ENCODE results near the gene HCST. TPM values are rescaled to one million over a fixed set of nuclear protein-coding genes. Genes with fewer than 3 reads are reported as not detected.

HCST gene
- total RNA-seq, 4 donors from 2014 or later, result 8.3 TPM; not detected in 3

DNA sequence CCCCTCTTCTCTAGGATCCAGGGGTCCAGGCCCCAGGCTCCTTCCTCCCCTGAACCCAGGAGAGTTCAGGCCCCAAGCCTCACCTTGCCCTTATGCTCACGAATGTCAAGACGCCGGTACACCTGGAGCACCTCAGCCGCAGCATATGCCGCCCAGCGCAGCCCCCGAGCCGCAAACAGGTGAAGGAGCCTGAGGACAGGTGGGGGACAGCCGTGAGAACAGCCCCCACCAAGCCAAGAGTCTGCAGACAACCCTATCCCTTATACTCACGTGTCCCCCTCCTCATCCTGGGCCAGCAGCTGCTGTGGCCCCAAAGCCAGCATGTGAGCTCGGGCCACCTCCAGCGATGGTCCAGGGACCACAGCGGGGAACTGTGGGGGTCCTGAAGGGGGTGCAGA, 5.7 kb upstream of the HCST start:
- Histone ChIP-seq H3K27ac (no peak overlapping the region), H3K4me1 (peaks cover 32% of the 10 kb centered on the region), H3K27me3 (no peaks in the 10 kb centered on the region), H3K9me3 (no peaks in the 10 kb centered on the region), H3K4me3 (no peak overlapping the region), H3K36me3 (peaks cover 53% of the 10 kb centered on the region)
- WGBS, result 86% methylated on average over 13 of the region's 13 CpGs
- no peak for TF ChIP-seq POLR2A (IDR thresholded peaks at IDR 0.05)
- no peak for TF ChIP-seq EP300 (IDR thresholded peaks at IDR 0.05)
- TF ChIP-seq, protein P1, sequence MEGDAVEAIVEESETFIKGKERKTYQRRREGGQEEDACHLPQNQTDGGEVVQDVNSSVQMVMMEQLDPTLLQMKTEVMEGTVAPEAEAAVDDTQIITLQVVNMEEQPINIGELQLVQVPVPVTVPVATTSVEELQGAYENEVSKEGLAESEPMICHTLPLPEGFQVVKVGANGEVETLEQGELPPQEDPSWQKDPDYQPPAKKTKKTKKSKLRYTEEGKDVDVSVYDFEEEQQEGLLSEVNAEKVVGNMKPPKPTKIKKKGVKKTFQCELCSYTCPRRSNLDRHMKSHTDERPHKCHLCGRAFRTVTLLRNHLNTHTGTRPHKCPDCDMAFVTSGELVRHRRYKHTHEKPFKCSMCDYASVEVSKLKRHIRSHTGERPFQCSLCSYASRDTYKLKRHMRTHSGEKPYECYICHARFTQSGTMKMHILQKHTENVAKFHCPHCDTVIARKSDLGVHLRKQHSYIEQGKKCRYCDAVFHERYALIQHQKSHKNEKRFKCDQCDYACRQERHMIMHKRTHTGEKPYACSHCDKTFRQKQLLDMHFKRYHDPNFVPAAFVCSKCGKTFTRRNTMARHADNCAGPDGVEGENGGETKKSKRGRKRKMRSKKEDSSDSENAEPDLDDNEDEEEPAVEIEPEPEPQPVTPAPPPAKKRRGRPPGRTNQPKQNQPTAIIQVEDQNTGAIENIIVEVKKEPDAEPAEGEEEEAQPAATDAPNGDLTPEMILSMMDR (IDR thresholded peaks at IDR 0.05), result no peak
- TF ChIP-seq POLR2AphosphoS5 (IDR thresholded peaks at IDR 0.05), result no peak
- DNase-seq (ENCODE audit: low spot score in 2 of 2), result no peak

GRCh38 chr19:35897706-35898451, 4.5 kb upstream of the HCST start:
- peaks cover 35% of the 10 kb centered on the region for H3K4me1 ChIP-seq
- H3K36me3 ChIP-seq, result peaks cover 43% of the 10 kb centered on the region
- 82% methylated on average over 13 of the region's 13 CpGs for WGBS

GRCh38 chr19:35898499-35898809, 3.9 kb upstream of the HCST start:
- no peaks in the 10 kb centered on the region for H3K9me3 ChIP-seq
- H3K27me3 ChIP-seq, result no peaks in the 10 kb centered on the region
- 2% methylated on average over 6 of the region's 17 CpGs for WGBS
- peak overlapping the region; percentile 71 for H3K27ac ChIP-seq
- DNase-seq (ENCODE audit: low spot score in 2 of 2), result no peak
- H3K36me3 ChIP-seq, result peaks cover 38% of the 10 kb centered on the region
- H3K4me3 ChIP-seq, result peak overlapping the region; percentile 70
- no peak for TF ChIP-seq POLR2A (IDR thresholded peaks at IDR 0.05)
- no peak for TF ChIP-seq EP300 (IDR thresholded peaks at IDR 0.05)
- TF ChIP-seq POLR2AphosphoS5 (IDR thresholded peaks at IDR 0.05), result no peak
- TF ChIP-seq, protein P1 (IDR thresholded peaks at IDR 0.05), result no peak
- peaks cover 40% of the 10 kb centered on the region for H3K4me1 ChIP-seq

More at GRCh38 chr19:35897706-35898451, 4.5 kb upstream of the HCST start:
- TF ChIP-seq POLR2AphosphoS5 (IDR thresholded peaks at IDR 0.05) (no peak), POLR2A (IDR thresholded peaks at IDR 0.05) (no peak)
- TF ChIP-seq, protein P1 (IDR thresholded peaks at IDR 0.05), result no peak
- Histone ChIP-seq H3K4me3 (peak overlapping the region; percentile 70), H3K9me3 (no peaks in the 10 kb centered on the region), H3K27ac (no peak overlapping the region), H3K27me3 (no peaks in the 10 kb centered on the region)
- no peak for DNase-seq (ENCODE audit: low spot score in 2 of 2)

GRCh38 chr19:35899547-35900214, 2.6 kb upstream of the HCST start:
- peaks cover 25% of the 10 kb centered on the region for H3K36me3 ChIP-seq
- WGBS, result under 1% methylated on average over 37 of the region's 43 CpGs
- peak overlapping the region; percentile 71 for H3K27ac ChIP-seq
- peak; percentile 81 to 88 for DNase-seq (ENCODE audit: low spot score in 2 of 2)
- H3K4me3 ChIP-seq, result peak overlapping the region; percentile 70
- no peak for TF ChIP-seq POLR2A (IDR thresholded peaks at IDR 0.05)
- H3K27me3 ChIP-seq, result no peaks in the 10 kb centered on the region
- H3K4me1 ChIP-seq, result peaks cover 47% of the 10 kb centered on the region
- no peaks in the 10 kb centered on the region for H3K9me3 ChIP-seq

DNA sequence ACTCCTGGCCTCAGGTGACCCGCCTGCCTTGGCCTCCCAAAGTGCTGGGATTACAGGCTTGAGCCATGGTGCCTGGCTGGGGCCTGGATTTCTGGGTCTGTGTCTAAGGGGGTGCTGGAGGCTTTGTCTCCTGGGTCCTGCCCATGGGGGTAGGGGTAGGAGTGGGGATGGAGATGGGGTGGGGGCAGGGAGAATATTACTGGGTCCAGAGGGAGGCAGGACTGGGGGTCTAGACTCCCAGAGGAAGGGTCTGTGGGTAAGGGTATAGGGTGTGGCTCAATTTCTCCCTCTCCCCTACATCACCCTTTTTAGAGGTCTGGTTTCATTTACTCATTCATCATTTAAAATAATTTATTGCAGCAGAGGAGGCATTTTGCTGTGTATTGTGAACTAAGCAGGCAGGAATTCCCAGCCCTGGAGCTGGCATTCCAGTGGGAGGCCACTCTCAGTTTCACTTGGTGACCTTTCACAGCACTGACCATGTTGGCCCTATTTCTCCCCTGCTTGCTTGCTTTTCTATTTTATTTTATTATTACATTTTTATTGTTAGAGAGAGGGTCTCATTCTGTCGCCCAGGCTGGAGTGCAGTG, 1.2 kb upstream of the HCST start:
- Histone ChIP-seq H3K4me1 (peaks cover 47% of the 10 kb centered on the region), H3K4me3 (peak overlapping the region; percentile 70), H3K27me3 (no peaks in the 10 kb centered on the region), H3K36me3 (peaks cover 11% of the 10 kb centered on the region), H3K27ac (peak overlapping the region; percentile 71), H3K9me3 (no peaks in the 10 kb centered on the region)
- TF ChIP-seq, protein P1 (IDR thresholded peaks at IDR 0.05), result no peak
- DNase-seq (ENCODE audit: low spot score in 2 of 2), result no peak
- WGBS, result 70% methylated on average over 2 of the region's 2 CpGs
